HG02885 (cell line): ENCODE measurements around the gene ATP10A.

Experiments used
- ATAC-seq: cut with Tn5 transposase; IDR thresholded peaks from one replicate; pipeline ENCODE4 v1.9.1; 2021; ENCODE audit warnings: mild to moderate bottlenecking; ENCODE audit not compliant: unreplicated experiment, poor library complexity

The ATP10A gene

DNA sequence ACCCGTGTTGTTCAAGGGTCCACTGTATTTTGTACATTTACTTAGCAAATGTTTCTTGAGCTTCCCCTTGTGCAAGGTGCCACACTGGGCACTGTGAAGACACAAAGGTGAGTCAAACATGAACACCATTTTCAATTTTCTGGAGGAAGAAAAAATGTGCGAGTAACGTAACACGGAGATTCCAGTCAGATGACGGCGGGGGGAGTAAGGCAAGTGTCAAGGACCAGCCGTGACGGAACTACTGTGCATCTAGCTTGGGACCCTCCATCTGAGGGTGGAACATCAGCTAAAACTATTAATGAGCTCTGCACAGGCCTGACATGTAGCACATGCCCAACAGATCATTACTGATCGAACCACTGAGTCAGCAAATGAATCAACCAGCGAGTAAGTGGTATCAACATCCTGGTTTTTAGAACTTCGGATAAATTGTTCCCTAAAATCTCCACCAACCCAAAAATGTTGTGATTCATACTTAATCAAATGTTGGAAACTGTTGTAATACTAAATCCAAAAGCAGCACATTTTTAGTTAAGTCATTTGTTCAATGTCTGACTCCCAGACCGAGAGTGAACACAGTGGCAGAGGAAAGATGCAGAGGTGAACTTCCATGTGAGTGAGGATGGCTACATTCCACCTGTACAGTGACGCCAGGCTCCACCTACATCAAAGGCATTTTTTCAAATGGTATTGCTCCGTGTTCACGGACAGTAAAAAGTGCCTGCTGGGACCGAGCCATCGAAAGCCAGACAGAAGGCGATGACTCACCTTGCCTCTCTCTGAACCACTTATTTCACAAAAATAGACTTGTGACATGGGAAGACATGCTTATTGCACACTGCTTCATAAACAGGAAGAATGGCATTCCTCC is 172.2 kb downstream of the ATP10A start:
- ATAC-seq = no peak

DNA sequence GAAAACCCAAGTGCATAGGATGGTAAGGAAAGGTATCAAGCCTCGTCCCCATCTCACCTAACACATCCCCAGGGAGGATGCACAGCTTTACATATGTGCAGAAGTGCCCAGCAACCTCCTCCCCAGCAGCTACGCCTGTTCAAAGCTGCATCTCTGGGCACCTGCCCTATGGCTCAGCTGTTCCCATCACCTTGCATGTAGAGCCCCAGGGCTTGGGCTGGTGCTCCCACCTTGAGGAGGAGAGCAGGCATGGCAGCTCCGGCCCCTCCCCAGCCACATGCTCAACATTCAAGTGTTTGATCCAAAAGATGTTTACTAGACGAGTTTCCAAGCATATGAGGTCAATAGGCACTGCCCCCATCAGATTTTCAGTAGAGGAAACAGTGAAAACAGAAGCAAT is 173.5 kb downstream of the ATP10A start:
- no peak for ATAC-seq

DNA sequence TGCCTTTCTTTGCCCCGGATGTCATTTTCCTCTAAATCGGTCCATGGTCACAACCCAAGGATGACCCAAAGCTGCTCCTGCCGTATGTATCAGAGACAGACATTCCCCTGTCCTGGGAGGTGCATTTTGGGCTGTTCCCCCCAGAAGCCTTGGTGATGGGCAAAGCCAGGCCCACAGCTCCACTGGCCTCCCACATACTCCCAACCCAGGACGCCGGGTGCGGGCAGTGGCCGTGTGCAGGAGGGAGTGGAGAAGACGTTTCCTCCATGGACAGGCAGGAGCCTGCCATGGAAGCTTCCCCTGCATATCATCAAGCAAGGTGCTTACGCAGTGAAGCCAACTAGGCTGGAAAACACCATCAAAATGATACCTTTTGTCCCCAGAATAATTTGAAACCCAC is 175.0 kb downstream of the ATP10A start:
- ATAC-seq = no peak

DNA sequence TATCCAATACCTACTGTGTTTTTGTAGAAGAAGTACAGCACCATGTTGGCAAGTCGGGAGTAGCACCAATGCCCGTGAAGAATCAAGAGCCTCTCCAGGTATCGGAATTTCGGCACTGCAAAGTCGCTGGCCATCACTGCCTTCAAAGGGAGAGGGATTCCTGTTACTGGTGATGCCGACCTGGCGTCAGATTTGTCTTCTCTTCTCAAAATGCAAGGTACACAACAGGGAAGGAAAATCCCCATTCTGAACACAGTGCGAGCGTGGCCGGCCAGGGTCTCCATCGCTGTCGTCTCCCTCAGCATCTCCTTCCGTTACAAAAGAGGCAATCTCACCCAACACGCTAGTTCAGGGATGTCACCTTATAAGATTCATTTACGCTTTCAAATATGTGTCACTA is 175.4 kb downstream of the ATP10A start:
- no peak for ATAC-seq

DNA sequence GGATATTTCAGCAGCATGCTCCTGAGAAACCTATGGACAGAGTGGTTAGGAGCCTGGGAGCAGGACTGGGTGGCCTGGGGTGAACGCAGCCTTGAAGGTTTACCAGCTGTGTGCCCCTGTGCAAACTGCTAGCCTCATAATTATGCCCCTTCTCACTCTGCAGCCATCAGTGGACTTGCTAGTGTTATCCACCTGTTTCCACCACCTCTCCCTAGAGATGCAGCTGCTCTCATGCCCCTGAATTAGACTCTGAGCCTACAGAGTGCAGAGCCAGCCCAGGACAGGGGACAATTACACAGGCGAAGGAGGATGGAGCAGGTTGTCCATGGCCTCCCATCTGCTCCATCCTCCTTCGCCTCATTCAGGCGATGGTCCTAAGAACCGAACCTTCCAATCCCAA is 175.9 kb downstream of the ATP10A start:
- no peak for ATAC-seq

DNA sequence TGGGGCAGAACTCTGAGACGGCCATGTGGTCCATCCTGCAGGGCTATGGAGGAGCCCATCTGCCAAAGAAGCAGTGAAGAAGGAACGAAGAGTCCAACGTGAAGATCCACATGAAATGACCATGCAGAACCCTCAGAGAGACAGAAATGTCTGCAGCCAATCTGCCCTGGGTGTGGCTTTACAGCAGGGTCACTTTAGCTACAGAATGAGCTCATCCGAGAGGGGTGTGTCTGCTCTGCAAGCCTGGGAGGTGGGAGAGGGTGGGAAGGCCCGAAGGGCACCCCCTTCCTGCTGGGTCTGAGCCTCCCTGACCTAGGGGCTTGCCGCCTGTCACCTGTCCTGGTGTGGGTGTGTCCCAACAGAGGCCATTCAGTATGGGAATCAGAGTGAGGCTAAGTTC is 176.3 kb downstream of the ATP10A start:
- no peak for ATAC-seq

DNA sequence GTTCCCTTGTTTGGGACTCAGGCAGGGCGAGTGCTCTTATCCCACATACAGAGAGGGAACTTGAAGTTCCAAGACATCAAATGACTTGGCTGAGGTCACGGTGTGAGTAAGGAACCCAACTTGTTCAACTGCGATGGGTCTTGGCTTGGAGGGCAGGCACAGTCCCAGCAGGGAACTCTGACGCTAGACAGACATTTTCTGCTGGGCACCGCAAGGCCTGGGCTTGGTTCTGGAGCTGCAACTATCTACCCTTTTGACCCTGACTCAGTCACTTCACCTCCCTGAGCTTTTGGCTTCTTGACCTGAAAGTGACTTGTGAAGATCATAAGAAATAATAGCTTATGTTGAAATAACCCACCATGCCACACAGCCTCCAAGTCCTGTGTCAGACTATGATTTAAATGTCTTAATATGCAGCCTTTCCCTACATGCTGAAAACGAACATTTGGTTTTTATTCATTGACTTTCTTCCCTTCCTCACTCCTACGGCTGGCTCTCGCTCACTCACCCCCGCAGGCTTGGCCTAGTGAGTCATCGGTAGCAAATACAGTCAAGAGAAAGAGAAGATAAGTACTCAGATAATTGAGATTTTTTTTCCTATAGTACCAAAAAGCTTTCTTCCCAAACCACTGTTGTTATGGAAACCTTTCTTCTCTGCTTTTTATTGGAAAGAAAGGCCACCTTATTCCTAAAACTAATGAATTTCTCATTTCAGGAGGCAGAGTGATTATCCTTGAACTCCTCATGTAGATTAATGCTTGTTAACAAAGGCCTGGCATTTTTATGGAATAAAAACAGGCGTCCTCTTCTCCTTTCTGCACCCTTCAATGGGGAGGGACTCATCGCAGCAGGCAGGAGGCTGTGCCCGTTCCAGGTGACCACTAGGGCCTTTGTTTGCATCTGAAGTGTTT is 178.4 kb downstream of the ATP10A start:
- ATAC-seq = no peak

DNA sequence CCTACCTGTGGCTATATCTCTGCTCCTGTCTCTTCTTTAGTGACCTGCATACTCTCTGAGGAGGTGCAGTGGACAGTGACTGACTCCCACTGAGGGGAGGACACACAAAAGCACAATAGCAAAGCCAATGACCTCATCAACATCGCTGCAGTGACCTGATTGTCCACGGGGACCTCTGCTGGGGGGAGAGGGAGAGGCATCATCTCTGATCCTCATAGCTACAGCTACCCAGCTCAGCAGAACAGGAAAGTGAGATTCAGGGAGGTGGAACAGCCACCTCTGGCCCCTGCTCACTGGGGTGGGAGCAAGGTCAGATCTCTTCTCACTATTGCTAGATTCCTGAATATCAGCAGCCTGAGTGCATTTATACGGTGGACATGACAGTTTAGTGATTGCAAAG is 179.2 kb downstream of the ATP10A start:
- no peak for ATAC-seq

DNA sequence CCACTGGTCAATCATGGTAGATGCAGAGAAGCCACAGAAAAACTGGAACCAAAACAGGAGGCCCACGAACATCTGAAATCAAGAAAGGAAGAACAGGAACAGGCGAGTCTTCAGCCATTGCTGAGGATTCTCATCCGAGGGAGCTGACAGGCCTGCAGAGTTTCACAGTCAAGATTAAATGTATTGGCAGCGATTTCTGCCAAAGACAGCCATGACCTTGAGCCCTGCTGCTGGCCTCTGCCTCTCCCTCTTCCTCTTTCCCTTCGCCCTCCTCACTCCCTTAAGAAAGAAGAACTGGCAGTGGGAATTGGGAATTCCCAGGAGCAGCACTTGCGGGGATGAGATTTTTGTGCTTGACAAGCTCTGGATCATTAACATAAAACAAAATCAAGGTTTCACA is 179.7 kb downstream of the ATP10A start:
- no peak for ATAC-seq

DNA sequence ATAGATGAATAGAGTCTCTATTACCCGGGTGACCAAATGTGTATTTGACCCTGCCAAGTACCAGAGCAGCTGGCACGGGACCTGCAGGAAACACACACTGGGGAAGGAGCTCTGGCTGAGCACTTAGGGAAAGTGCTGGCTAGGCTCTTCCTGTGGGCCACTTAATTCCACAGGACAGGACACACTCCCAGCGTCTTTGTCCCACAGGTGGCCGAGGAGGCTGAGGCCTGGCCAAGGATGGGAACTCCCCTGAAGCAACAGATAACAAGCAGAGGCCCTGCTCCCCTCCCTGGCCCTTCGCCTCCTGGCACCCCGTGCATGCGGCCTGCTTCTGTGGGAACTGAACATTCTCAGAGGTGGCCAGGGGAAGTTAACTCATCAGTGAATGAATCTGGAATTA is 180.8 kb downstream of the ATP10A start:
- no peak for ATAC-seq

DNA sequence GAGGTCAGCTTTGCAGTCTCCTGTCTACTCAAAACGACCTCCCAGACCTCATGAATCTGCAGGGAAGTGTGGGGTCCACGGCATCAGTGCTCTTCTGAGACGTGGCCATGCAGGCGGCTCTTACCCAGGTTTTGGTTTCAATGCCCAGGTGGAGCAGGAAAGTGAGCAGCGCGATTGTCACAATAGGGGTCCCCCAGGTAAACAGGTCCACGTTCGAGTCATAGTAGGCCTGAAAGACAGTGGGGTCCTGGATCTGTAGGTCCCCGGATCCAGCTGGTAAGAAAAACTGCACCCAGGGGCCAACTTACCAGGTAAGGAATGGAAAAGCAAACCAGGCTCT is 182.5 kb downstream of the ATP10A start:
- ATAC-seq = no peak

DNA sequence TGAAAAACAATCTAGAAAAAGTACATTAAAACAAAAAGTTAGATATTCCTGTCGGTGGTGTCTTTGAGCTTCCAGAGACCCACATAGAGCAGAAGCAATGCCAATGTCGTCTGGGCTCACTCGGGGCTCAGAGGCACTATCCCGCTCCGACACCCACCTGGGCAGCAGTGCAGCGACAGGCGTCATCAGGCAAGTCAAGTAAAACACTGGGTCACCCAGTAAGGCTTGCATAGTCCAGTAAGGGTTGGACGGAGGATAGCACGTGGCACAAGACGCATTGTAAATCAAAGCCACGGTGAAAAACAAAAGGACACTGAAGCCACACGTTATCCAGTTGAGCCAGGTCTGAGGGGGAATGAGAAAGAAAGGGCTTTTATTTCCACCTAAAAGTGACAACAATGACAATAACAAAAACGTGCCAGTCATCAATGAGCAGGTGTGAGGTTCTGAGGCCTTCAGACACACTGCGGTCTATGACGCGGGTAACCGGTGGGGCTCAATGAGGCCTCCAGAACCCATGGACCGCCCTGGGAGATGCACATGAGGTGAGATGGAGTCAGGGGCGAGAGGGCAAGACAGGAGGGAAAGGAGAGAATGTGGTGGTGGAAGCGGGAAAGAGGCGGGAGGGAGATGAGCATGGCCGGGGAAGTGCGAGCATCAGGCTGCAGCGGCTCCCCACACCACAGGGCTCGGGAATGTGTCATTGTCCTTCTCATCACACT is 183.0 kb downstream of the ATP10A start:
- ATAC-seq = no peak

DNA sequence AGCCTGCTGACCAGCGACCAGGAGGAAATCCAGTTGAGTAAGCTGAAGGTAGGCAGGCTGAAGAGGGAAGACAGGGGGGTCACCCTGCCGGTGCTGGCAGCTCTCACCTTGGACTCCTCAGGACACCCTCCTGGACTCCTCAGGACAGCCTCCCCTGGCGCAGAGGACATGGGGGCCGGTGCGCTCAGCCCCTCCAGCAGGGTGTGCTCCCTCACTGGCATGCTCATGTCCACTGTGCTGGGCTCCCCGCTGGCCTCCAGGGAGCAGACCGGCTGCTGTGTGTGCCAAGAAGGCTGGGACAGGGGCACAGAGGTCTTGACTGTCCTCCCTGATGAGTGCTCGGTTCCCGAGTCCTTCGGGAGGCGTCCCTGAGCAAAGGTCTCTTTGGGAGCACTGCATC is 183.6 kb downstream of the ATP10A start:
- no peak for ATAC-seq

DNA sequence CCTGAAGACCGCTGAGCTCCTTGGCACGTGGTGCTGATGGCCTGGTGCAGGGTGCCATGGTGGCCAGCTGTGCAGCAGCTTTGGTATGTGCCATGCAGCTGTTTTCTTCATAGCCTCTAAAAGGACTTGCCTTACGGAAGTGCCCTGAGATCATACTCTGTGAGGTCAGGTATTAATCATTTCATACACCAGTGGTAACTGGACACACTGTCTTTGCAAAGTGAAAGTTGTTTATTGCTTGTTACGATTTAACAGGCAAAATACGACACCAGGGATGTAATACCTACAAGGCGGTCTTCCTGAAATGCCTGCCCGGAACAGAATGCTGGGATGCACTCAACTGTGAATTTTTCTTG is 184.6 kb downstream of the ATP10A start:
- ATAC-seq = no peak

DNA sequence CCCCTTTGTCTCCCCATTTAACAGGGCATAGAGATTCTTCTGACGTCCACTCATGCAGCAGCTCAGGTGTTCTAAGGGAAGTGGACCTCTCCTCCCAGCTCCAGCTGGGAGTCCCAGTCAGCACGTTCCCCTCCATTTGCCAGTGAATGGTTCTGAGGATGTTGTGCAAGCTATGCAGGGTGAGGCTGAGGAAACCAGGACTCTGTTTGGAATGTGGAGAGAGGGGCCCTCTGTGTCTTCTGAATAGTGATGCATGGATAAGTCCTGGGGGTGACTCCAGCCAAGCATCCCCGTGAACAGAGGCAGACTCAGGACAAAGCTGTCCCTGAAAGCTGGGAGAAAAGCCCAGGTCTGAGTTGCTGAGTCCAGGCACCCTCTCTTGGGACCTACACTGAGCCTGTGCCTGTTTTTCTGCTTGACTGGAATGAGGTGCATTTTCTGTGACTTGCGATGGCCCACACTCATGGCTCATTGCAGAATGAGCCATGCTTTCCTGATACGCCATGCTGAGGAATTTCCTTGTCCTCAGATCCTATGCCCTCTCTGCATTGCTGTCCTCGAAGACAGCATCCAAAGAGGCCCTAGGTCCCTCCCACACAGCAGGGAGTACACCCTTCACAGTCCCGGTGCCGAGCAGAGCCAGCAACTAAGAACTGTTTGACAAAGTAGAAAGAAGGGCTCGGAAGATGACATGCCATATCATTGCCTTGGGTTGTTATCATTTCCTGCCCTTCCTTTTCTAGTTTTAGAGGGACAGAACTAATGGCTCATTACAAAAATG is 185.2 kb downstream of the ATP10A start:
- no peak for ATAC-seq

DNA sequence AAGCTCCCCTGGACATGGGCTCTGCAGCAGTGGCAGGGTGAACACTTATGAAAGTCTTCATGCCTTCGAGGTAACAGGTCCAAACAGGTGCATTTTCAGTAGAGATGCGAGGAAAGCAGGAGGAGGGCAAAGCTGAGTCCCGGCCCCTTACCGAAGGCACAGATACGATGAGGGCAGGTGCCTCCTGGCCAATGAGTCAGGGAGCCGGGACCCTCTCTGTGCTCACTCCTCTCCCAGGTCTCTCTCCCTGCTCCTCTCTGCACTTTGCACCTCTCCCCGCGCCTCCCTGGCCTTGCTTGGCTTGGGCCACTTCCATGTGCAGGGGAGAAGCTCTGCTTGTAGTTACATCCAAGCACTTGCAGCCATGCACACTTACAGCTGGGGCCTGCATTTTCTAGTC is 187.1 kb downstream of the ATP10A start:
- no peak for ATAC-seq

DNA sequence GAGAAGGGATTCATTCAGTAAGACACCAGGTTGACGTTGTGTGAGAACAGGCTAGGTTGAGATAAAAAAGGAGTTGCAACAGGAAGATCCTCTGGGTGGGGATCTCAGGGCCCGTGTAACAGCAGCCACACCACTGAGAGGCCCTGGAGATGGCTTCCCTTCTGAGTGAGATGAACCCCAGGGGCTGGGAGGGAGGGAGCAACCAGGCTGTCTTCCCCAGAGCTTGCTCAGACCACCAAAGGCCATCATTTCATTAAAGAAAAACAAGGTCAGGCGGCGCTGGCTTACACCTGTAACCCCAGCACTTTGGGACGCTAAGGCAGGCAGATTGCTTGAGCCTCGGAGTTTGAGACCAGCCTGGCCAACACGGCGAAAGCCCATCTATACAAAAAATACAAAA is 187.7 kb downstream of the ATP10A start:
- no peak for ATAC-seq

DNA sequence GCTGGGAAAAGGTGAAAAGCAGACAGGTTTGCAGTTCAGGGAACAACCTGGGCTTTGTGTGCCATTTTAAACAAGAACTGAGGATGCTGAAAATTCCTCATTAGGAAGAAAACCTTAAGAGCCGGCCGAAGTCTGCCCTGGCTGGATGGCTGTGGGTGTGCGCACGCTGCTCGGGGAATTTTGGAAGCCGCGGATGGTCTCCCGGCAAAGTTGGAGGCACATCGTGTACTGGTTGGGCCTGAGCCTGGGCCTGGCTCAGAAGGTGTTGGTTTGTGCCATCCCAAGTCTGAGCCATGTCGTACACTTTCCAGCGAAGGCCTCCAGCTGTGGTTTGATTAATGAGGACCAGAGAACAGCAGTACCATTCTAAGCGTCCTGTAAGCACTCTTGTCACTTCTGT is 188.2 kb downstream of the ATP10A start:
- no peak for ATAC-seq

DNA sequence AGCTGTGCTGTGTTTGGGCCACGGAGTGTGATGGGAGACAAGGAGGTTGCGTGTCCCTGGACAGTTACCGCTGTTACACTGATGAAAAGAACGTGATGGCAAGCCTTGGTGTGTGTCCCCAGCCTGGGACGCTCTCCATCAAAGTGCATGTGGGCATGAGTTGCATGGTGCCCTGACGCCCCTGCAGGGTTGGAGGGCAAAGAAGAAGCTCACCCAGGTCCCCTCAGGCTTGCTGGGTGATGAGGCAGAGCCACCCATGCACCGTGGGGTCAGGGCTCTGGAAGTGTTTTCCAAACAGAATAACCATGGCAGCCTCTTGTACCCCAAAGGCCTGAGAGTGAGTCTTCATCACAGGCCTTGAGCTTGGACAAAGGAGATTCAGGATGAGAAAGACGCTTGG is 189.2 kb downstream of the ATP10A start:
- no peak for ATAC-seq

DNA sequence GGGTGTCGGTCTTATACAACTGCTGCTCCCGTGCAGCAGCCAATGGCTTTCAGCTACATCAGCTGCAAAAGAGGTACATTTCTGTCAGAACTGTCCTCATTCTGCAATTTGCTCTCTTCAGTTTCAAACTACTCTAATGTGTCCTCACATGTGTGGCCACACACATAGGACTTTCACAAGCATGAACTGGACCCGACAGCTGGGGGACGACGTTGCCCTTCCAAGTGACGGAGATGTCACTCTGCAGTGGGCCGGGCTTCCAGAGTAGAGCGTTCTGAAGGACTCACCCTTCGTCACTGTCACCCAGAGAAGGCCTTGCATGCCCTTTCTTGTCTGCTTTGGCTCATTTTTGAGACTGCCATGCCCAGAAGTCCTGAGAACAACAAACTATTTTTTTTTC is 189.8 kb downstream of the ATP10A start:
- ATAC-seq = no peak
